Measurements from ENCODE around the gene TMCO2.

TMCO2 gene

DNA sequence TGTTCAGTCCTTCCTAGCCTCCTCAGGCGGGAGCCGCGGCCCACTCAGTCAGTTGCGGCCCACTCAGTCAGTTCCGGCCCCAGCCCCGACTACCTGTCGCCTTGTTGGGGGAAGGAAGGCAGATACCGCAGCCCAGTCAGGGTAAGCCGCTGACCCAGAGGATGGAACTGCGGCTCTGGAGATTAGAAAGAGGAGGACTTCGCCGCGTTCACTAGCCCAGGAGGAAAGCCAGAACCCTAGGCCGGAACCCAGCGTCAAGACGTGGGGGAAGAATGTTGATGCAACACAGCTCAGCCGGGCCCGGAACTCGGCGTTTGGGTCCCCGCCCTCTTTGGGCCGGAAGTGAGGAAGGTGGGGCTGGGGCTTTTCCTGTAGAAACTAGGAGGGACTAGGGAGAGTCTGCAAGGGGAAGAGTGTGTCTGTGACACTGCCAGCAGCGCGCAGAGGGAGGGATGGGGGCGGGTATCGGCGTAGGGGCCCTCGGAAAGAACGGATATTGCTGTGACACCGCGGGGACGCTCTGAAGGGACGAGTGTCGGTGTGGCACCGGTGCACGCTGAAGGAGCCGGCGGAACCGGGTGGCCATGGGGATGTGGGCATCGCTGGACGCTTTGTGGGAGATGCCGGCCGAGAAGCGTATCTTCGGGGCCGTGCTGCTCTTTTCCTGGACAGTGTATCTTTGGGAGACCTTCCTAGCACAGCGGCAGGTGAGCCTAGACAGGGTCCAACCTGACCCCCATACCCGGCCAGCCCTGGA is 10.1 kb downstream of the TMCO2 start, which contains the start of gene ZMPSTE24:
ZMPSTE24 (plus strand) TSS at position 549 of the 757 bp plus-strand sequence; CDS start at position 585, 36 bp downstream.
- peak; percentile 85 to 99 (median 94) for DNase-seq

DNA sequence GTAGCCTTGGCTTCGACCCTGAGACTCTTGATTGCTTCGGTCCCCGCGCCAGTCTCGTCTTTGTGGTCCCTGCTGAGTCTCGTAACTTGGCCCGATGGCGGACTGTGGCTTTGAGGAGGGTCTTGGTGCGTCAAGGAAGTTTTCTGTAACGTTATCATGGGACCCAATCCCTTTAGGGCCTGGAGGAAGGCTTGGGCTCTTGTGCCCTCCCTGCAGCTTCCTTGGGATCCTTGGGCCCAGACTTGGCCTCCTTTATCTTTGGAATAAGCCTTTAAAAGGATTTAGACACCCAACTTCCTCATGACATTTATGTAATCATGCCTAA is 10.7 kb downstream of the TMCO2 start:
- DNase-seq, result peak in 2 of 58 donors; percentile 43 to 51

DNA sequence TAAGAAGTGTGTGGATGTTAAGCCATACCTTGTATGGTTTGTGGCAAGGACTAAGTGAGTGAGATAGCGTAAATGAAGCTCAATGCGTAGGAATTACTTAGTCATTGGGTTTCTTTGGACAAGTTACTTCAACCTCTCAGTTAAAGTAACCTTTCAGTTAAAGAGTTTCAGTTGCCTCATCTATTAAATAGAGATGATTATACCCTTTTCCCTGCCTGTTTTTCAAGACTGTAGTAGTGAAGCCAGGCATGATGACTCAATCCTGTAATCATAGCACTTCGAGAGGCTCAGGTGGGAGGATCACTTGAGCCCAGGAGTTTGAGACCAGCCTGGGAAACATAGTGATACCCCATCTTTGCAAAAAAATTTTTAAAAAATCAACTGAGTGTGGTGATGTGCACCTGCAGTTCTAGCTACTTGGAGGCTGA is 16.6 kb downstream of the TMCO2 start:
- DNase-seq, result no peak

DNA sequence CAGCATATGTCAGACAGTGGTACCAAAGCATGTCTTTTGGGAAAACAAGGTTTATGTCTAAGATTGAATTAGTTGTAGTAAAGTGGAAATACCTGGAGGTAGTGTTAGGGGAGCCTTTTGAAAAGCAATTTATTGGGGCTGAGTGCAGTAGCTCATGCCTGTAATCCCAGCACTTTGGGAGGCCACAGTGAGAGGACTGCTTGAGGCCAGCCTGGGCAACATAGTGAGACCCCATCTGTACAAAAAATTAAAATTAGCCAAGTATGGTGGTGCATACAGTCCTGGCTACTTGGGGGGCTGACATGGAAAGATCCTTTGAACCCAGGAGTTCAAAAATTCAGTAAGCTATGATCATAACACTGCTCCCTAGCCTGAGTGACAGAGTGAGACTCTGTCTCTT is 17.6 kb downstream of the TMCO2 start:
- no peak for DNase-seq

DNA sequence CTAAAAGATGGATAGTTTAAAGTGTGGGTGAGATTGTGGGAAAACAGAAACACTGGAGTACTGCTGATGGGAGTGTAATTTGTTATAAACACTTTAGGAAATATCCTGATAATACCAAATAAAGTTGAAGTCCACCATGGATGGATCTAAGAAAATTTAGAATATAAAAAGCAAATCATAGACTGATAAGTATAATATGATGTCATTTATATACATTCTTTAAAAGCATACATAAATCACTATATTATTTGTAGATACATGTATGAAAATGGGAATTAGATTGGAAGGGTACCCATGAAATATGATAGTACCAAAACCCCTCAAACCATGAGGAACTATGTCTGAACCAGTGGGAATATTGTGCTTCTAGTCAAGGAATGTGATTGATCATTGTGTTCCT is 18.2 kb downstream of the TMCO2 start:
- no peak for DNase-seq

DNA sequence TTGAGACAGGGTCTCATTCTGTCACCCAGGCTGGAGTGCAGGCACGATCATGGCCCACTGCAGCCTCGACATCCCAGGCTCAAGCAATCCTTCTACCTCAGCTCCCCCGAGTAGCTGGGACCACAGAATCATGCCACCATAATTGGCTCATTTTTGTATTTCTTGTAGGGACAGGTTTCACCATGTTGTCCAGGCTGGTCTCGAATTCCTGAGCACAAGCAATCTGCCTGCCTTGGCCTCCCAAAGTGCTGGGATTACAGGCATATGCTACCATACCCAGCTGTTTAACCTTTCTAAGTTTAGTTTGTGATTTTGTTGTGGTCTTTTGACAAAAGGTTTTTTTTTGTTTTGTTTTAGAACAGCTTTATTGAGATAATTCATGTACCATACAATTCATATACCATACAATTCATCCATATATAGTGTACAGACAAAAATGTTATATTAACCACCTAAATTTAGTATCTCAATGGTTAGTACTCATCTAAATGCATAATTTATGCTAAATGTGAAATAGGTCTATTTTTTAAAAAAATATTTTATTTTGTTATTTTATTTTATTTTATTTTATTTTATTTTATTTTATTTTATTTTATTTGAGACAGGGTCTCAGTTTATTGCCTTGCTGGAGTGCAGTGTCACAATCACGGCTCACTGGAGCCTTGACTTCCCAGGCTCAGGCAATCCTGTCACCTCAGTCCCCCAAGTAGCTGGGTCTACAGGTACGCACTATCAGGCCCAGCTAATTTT is 19.2 kb downstream of the TMCO2 start:
- DNase-seq, result no peak

DNA sequence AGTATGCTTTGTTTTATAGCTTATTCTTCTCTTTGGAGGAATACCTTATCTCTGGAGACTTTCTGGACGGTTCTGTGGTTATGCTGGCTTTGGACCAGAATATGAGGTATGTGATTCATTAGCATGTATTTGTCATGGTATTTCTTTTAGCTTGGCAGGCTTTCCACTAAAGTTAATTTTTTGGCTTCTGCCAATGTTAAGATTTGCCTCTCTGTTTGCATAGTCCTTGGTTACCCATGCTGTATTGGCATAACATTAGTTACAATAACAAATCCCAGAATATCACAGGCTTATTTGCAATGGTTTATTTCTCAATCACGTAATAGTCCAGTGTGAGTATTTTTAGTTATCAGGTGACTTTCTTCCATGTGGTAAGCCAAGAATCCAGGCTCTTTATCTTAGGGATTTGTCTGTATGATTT is 20.0 kb downstream of the TMCO2 start:
- DNase-seq, result no peak

DNA sequence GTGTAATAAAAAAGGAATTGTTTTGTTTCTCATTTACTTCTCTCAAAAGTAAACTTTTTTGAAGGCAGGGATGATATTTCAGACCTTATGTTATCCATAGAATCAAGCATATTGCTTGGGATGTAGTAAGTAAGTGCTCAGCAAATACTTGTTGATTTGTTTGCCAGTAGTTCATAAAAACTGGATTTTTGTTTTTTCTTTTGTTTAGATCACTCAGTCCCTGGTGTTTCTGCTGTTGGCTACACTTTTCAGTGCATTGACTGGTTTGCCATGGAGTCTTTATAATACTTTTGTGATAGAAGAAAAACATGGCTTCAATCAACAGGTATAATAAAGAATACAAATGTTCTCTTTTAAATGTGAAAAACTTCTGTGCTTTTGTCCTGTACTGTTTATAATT is 20.5 kb downstream of the TMCO2 start:
- no peak for DNase-seq

DNA sequence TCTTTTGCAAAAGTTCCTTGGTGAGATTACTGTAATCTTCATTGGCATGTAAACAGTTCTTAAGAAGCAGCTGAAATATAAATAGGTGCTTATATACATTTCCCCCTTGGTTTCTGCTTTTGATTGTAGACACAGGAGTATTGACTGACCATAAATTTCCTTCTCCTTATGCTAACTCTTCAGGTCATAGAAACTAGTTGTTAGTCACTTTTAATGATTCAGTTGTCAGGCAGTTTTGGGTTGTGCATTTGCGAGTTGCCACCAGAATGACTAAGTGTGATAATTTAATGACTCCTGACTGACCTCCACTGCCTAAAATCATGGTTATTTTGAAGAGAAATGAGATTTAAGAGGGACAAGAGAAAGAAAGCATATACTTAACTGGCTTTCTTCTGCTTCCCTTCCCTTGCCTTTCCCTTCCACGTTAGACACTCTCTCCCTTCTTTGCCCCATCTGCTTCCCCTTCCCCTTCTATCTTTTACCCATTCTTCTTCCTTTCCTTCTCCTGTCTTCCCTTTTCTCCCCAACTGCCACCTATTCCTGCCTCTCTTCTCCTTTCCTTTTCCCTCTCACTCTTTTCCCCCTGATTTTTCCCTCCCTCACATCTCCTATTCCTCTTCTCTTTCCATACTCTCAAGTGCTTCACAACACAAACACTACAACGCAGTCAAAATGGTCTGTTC is 22.6 kb downstream of the TMCO2 start:
- DNase-seq, result no peak

DNA sequence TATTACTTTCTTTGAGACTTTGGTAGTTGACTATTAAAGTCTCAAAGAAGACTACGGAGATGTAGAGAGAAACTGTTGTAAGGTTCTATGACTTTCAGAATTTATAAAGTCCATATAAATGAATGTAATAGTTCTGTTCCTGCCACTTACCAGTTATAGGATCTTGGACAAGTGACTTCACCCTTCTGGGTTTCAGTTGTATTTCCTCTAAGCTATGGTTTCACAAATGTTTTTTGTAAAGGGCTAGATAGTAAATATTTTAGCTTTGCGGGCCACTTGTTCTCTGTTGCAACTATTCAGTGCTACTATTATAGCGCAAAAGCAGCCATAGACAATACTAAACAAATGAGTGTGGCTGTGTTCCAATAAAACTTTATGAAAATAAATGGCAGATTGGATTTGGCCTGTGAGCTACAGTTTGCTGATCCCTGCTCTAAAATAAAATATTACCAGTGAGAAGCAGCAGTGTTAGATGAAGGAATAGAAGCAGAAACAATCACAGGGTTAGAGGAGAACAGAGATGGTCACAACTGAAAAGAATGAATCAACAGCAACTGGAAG is 25.0 kb downstream of the TMCO2 start:
- no peak for DNase-seq

DNA sequence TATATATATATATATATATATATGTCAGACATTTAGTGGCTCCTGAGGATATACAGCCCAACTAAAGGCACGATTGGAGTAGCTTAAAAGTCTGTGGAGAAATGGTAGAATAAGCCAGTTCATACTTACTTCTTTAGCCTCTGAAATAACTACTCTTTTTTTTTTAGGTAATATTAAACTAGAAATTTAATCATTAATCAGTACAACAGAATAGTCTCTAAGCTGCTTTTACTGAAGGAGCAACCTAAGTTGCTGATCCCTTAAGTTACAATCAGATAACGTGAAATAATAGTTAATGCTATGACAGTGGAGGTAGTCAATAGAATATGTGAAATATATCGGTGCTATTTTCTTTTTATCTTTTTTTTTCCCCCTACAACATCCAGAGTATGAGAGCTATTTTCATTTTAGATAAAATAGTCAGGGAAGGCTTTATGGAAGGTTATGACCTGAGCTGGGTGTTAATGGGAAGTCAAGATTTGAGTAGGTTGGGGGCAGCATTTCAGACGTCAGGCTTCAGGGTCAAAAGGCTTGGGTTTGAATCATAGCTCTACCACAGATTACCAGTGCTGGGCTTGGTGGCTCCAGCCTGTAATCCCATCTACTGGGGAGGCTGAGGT is 25.9 kb downstream of the TMCO2 start:
- no peak for DNase-seq

DNA sequence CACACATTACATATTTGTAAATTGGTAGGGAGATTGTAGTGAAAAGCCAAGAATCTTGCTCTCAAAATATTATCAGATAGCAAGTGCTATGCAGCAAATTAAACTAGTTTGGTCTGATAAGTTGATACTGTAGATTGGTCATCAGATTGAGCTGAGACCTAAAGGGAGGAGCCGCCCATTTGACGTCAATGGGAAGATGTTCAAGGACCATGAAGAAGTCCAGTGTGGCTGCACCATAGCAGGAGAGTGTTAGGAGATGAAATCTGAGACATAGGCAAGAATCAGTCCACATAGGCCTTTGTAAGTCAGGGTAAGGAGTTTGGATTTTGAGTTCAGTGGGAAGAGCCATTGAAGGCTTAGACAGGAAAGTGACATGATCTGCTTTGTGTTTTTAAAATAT is 26.6 kb downstream of the TMCO2 start:
- no peak for DNase-seq

DNA sequence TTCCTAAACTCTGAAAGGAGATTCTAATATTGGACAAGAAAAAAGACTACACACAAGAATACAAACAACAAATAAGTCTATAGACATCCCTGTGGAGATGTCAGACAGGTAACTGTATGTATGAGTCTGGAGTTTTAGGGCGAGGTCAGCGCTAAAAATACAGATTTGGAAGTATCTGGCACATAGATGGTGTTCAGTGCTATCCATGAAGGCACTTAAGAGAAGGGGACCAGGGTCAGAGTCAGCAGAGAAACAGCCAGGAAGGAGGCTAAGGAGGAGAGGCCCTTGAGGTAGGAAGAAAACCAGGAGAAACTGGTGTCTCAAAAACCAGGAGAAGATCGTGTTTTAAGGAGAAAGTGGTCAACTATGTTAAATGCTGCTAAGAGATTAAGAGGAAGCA is 28.4 kb downstream of the TMCO2 start:
- DNase-seq, result no peak

DNA sequence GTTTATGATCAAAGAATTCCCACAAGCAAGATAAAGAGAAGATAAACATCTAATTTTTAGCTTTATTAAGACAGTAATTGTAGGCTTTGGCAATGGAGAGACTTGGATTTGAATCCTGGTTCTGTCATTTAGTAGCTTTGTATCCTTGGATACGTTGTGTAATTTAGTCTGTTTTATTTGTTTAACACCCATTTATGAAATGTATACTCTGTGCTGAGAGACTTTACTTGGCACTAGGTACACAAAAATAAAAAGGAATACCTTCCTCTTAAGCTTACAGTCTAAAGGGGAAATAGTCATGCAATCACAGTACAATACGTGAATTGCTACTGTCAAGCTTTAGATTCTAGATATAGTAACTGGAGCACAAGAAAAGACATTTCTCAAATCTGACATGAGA is 34.1 kb downstream of the TMCO2 start:
- DNase-seq, result no peak

DNA sequence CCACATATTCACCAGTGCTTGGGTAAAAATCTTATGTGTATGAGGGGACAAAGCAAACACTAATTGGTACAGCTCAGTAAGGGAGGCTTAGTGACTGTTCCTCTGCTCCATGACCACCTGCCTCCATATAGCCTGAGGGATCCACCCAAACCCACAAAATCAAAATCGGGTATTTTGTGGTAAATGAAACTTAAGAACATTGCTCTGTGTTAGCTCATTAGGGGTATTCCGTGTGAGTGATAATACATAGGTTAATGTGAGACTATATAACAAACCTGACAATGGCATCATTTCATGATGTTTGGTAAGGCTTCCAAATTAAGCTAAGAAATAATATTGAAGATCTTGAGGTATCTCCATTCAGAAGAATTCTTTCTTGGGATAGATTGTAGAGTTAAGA is 43.6 kb downstream of the TMCO2 start:
- DNase-seq, result no peak

DNA sequence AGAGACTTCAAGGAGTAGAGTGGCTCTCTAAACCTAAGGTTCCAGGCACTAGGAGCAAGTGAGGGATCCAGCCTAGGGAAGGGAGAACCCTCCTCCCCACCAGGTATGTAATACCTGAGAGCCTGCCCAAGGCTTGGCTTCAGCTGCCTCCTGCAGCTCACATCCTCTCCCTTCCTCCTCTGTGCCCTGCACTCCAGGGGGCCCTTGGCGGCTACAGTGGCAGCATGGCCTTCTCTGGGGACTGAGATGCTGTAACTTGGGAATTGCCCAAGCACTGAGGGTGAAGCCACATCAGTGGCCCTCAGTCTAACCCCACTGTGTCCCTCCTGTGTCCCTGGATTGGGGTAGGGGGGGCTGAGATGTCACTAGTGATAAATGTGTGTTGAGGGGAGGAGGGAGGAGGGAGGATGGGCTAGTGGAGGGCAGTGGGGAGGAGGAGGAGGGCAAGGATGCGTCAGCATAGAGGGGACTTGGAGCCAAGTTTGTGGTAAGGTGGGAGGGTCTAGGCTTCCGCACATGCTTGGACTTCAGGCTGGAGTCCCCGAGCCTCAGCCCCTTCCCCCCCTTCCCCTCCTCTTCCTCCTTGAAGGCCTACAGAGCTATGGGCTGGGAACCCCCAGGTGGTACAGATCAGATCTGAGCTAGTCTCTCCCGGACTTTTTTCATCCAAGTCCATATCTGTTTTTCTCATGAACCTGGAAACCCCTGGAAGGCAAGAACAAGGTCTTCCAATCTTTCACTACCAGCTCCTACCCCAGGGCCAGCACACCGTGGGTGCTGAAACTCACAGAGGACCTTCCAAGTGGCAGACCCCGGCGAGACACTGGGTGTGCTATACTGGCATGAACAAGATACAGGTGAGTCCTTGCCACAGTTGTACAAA is 51.9 kb downstream of the TMCO2 start:
- DNase-seq, result no peak

DNA sequence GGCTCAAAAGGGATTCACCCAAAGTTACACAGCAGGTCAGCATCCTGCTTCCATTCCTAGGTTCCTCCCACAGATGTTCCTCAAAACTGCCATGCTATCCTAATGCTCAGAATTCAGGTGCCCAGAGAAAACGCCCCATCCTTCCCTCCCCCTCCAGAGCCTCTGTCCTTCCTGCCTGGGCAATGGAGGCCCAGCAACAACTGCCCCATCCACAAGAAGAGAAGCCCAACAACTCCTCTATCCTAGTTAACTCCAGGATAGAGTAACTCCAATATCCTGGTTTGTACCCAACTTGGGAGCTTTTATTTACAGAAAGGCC is 52.5 kb downstream of the TMCO2 start:
- no peak for DNase-seq

DNA sequence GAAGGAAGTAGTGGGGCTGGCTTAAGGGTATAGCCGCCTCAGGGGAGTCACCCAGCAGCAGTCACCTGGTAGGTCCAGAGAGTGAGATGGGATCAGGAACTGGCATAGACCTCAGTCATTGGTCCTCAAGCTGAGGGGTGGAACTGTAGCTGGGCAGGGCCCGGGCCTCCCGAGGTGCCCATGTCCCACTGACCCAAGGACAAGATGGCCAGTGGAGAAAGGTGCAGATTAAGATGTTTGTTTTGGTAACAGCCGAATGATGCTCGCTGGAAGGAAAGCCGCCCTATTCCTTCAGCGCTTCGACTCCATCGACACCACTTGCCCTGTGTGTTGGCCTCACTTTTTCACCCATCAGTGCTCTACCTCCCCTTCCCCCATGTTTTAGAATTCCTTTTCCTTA is 52.9 kb downstream of the TMCO2 start:
- no peak for DNase-seq

DNA sequence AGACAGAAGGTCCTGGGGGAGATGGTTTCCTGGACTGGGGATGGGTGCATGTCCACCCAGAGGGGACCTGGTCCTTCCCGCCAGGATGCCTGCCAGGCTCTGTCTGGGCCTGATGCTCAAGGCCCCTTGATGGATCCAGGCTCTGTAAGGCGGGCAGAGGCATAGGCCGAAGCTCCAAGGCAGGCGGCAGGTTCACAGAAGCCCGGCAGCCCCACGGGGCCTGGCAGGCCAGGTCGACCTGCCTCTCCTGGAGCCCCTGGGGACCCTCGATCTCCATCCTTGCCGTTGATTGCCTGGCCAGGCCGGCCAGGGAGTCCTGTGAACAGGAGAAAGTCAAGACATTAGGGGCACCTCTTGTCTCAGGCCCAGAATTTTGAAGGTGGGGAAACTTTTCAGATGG is 53.3 kb downstream of the TMCO2 start:
- no peak for DNase-seq
